ENCODE data around the gene CHD1.

GRCh38 chr5:98911280-98912040 is 17.3 kb downstream of the CHD1 start:
- TF ChIP-seq CTCF (conservative IDR thresholded peaks at IDR 0.05 in 1 of 2, IDR thresholded peaks at IDR 0.05 in 1 of 2; ENCODE audit: low read depth in 1 of 2, low read length in 2 of 2) (no peak), EZH2 (IDR thresholded peaks at IDR 0.05; ENCODE audit: low read length, missing control alignments) (no peak)
